H9 (cell line): ENCODE measurements around the gene GJA8. TPM values are rescaled to one million over a fixed set of nuclear protein-coding genes. Genes with fewer than 3 reads are reported as not detected.
"Not testable (repeated sequence)": the region's sequence is repeated elsewhere in the genome, so short reads cannot be mapped to it uniquely, and the experiment has no call there.

Source experiments
- DNase-seq: peaks from one replicate; pipeline ENCODE4 v3.0.0-alpha.2; 2017
- H2AFZ ChIP-seq: one replicate; pipeline ENCODE4 v1.6.1; 2013; ENCODE audit warnings: mild to moderate bottlenecking, low read length, control low read depth, moderate library complexity
- H2AK5ac ChIP-seq: 2 replicates; pipeline ENCODE4 v1.6.1; 2013; ENCODE audit warnings: low read length, control low read depth, mixed read lengths; ENCODE audit not compliant: insufficient read length
- H2BK120ac ChIP-seq: one replicate; pipeline ENCODE4 v1.6.1; 2013; ENCODE audit warnings: low read depth, mild to moderate bottlenecking, low read length, control low read depth, inconsistent platforms; ENCODE audit not compliant: poor library complexity, severe bottlenecking
- H2BK12ac ChIP-seq: 2 replicates; pipeline ENCODE4 v1.6.1; 2013; ENCODE audit warnings: low read length, control low read depth, mixed read lengths, low read depth; ENCODE audit not compliant: insufficient read length
- H2BK15ac ChIP-seq: 2 replicates; pipeline ENCODE4 v1.6.1; 2013; ENCODE audit warnings: low read depth, low read length, control low read depth
- H2BK20ac ChIP-seq: one replicate; pipeline ENCODE4 v1.6.1; 2013; ENCODE audit warnings: low read depth, mild to moderate bottlenecking, low read length, control low read depth, inconsistent platforms; ENCODE audit not compliant: poor library complexity, severe bottlenecking
- H2BK5ac ChIP-seq: 2 replicates; pipeline ENCODE4 v1.6.1; 2013; ENCODE audit warnings: low read length, control low read depth, mixed read lengths; ENCODE audit not compliant: insufficient read length
- H3K14ac ChIP-seq: 2 replicates; pipeline ENCODE4 v1.6.1; 2013; ENCODE audit warnings: low read length, control low read depth; ENCODE audit not compliant: insufficient read depth
- H3K18ac ChIP-seq: 2 replicates; pipeline ENCODE4 v1.6.1; 2013; ENCODE audit warnings: low read depth, mild to moderate bottlenecking, mixed read lengths, low read length, control low read depth; ENCODE audit not compliant: insufficient read length
- H3K23ac ChIP-seq: 2 replicates; pipeline ENCODE4 v1.6.1; 2013; ENCODE audit warnings: low read length, control low read depth, mixed read lengths, low read depth; ENCODE audit not compliant: insufficient read length
- H3K23me2 ChIP-seq: 2 replicates; pipeline ENCODE4 v1.6.1; 2013; ENCODE audit warnings: low read depth, mild to moderate bottlenecking, mixed read lengths, low read length, control low read depth; ENCODE audit not compliant: insufficient read length, poor library complexity, severe bottlenecking
- H3K27ac ChIP-seq: 2 replicates; pipeline ENCODE4 v1.5.1; 2013; ENCODE audit warnings: low read length, control low read depth, mixed read lengths, low read depth; ENCODE audit not compliant: insufficient read length
- H3K27me3 ChIP-seq: 2 replicates; pipeline ENCODE4 v1.6.1; 2013; ENCODE audit warnings: low read length, control low read depth, inconsistent platforms; ENCODE audit not compliant: insufficient read depth
- H3K4ac ChIP-seq: 2 replicates; pipeline ENCODE4 v1.6.1; 2013; ENCODE audit warnings: low read depth, mild to moderate bottlenecking, control low read depth, inconsistent platforms, low read length, moderate library complexity
- H3K4me1 ChIP-seq: 2 replicates; pipeline ENCODE4 v1.6.1; 2013; ENCODE audit warnings: low read length, control low read depth, inconsistent platforms; ENCODE audit not compliant: insufficient read depth
- H3K4me2 ChIP-seq: 2 replicates; pipeline ENCODE4 v1.6.1; 2013; ENCODE audit warnings: low read length, control low read depth, mixed read lengths; ENCODE audit not compliant: insufficient read length, insufficient read depth
- H3K56ac ChIP-seq: 2 replicates; pipeline ENCODE4 v1.6.1; 2013; ENCODE audit warnings: low read depth, mild to moderate bottlenecking, mixed read lengths, low read length, control low read depth; ENCODE audit not compliant: insufficient read length
- H3K79me1 ChIP-seq: 2 replicates; pipeline ENCODE4 v1.6.1; 2013; ENCODE audit warnings: low read depth, mild to moderate bottlenecking, moderate library complexity, low read length, control low read depth, inconsistent platforms; ENCODE audit not compliant: insufficient read depth, poor library complexity, severe bottlenecking
- H3K79me2 ChIP-seq: 2 replicates; pipeline ENCODE4 v1.6.1; 2013; ENCODE audit warnings: low read length, control low read depth, inconsistent platforms; ENCODE audit not compliant: insufficient read depth
- H3K9ac ChIP-seq: 2 replicates; pipeline ENCODE4 v1.6.1; 2013; ENCODE audit warnings: low read length, control low read depth, mixed read lengths; ENCODE audit not compliant: insufficient read length; ENCODE audit errors: extremely low read depth
- H3K9me3 ChIP-seq: one replicate; pipeline ENCODE4 v1.6.1; 2013; ENCODE audit warnings: low read depth, low read length, inconsistent platforms; ENCODE audit not compliant: control insufficient read depth
- H3T11ph ChIP-seq: one replicate; pipeline ENCODE4 v1.6.1; 2013; ENCODE audit warnings: mild to moderate bottlenecking, low read length, control low read depth, inconsistent platforms
- H4K20me1 ChIP-seq: one replicate; pipeline ENCODE4 v1.6.1; 2013; ENCODE audit not compliant: control insufficient read depth, insufficient read length, insufficient read depth
- H4K5ac ChIP-seq: 2 replicates; pipeline ENCODE4 v1.6.1; 2013; ENCODE audit warnings: low read depth, mild to moderate bottlenecking, mixed read lengths, low read length, control low read depth; ENCODE audit not compliant: insufficient read length
- H4K8ac ChIP-seq: replicated peaks from 2 replicates; pipeline ENCODE4 v1.6.1; 2013; ENCODE audit warnings: low read length, control low read depth, mixed read lengths, low read depth; ENCODE audit not compliant: insufficient read length
- H4K91ac ChIP-seq: 2 replicates; pipeline ENCODE4 v1.6.1; 2013; ENCODE audit warnings: low read depth, mild to moderate bottlenecking, moderate library complexity, mixed read lengths, low read length, control low read depth; ENCODE audit not compliant: insufficient read length
- H3K27ac Mint-ChIP-seq, 3 experiments: 2 replicates in 2 of 3; 3 replicates in 1 of 3; pipeline ENCODE4 v1.8.0; 2020 to 2021; ENCODE audit warnings: mixed read lengths in 3 of 3, mild to moderate bottlenecking in 1 of 3, moderate library complexity in 1 of 3
- H3K27me3 Mint-ChIP-seq: 2 replicates; pipeline ENCODE4 v1.8.0; 2021; ENCODE audit warnings: low read depth, mild to moderate bottlenecking, moderate library complexity, mixed read lengths
- H3K36me3 Mint-ChIP-seq, 3 experiments: 2 replicates in 2 of 3; 3 replicates in 1 of 3; pipeline ENCODE4 v1.8.0; 2020 to 2021; ENCODE audit warnings: low read depth in 3 of 3, mixed read lengths in 3 of 3; ENCODE audit not compliant: insufficient read depth in 1 of 3
- H3K4me1 Mint-ChIP-seq, 2 experiments: 2 replicates each; pipeline ENCODE4 v1.8.0; 2020; ENCODE audit warnings: mixed read lengths in 2 of 2
- H3K4me3 Mint-ChIP-seq, 2 experiments: 2 replicates in 1 of 2; 3 replicates in 1 of 2; pipeline ENCODE4 v1.8.0; 2020 to 2021; ENCODE audit warnings: mild to moderate bottlenecking in 2 of 2, mixed read lengths in 2 of 2, moderate library complexity in 1 of 2
- H3K9me3 Mint-ChIP-seq, 2 experiments: 2 replicates in 1 of 2; 3 replicates in 1 of 2; pipeline ENCODE4 v1.8.0; 2020; ENCODE audit warnings: mild to moderate bottlenecking in 2 of 2, mixed read lengths in 2 of 2, moderate library complexity in 1 of 2
- WGBS: extraction: QIAGEN DNeasy Blood & Tissue Kit; methylation state at CpG from one replicate; pipeline ENCODE4 v1.1.7; 2013; ENCODE audit warnings: missing lambda C conversion rate, low lambda C conversion rate, mixed read lengths; ENCODE audit not compliant: insufficient read length; ENCODE audit errors: extremely low coverage; 5-methylcytosine and 5-hydroxymethylcytosine counted together
- total RNA-seq: library from RNA; stranded (reverse); gene quantifications from 2 replicates; pipeline ENCODE4 v1.2.1, GENCODE V29; 2021

The GJA8 gene
- total RNA-seq, 1 experiment from 2014 or later, result not detected

DNA sequence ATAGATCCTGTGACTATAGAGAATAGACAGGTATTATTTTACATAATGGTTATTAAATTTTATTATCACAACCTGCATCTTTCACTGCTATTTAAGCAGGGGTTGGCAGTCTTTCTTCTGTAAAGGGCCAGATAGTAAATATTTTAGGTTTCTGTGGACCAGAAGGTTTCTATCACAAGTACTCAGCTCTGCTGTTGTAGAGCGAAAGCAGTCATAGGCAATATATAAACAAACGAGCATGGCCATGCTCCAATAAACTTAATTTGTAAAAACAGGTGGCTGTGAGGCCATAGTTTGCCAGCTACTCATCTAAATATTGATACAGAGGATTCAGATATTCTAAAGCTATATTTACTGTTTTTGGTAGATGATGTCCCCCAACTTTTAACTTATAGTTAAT, 37.9 kb downstream of the GJA8 start:
- not testable (repeated sequence) for H4K20me1 ChIP-seq, H4K91ac ChIP-seq, H3K27ac Mint-ChIP-seq, H2BK12ac ChIP-seq, H3K4me1 ChIP-seq, H3K27ac ChIP-seq, H3K23ac ChIP-seq, H3K9ac ChIP-seq, H3K18ac ChIP-seq, H2AFZ ChIP-seq, H3K27me3 Mint-ChIP-seq, H3K36me3 Mint-ChIP-seq, H3T11ph ChIP-seq, H3K56ac ChIP-seq, H4K5ac ChIP-seq, H2BK15ac ChIP-seq, H3K23me2 ChIP-seq, H2BK5ac ChIP-seq, H3K4me2 ChIP-seq, H3K9me3 Mint-ChIP-seq, H2BK120ac ChIP-seq, H2AK5ac ChIP-seq, H2BK20ac ChIP-seq, H3K4ac ChIP-seq, H4K8ac ChIP-seq, H3K79me1 ChIP-seq, H3K27me3 ChIP-seq, DNase-seq, H3K14ac ChIP-seq, H3K9me3 ChIP-seq, H3K4me1 Mint-ChIP-seq, H3K79me2 ChIP-seq, H3K4me3 Mint-ChIP-seq
- WGBS, result no CpG with 5 or more reads among the region's 2 CpGs

DNA sequence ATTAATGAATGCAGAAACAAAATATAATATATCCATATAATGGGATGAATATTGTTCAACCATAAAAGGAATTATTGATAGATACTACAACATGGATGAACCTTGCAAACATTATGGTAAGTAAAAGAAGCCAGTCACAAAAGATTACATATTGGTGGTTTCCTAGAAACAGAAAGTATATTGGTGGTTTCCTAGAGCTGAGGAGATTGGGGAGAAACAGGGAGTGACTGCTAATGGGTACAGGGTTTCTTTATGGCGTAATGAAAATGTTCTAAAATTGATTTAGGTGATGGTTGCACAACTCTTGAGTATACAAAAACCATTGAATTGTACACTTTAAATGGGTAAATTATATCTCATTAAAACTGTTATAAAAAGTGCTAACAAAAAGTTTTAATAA, 40.0 kb downstream of the GJA8 start:
- not testable (repeated sequence) for H4K8ac ChIP-seq, H3K23ac ChIP-seq, H3K9ac ChIP-seq, H3K27ac ChIP-seq, H2AFZ ChIP-seq, H3K4me1 Mint-ChIP-seq, H3K23me2 ChIP-seq, H3K27me3 ChIP-seq, H3K27ac Mint-ChIP-seq, H2BK12ac ChIP-seq, H3K4me3 Mint-ChIP-seq, H3K27me3 Mint-ChIP-seq, H3K4me1 ChIP-seq, H3T11ph ChIP-seq, H3K36me3 Mint-ChIP-seq, H2BK5ac ChIP-seq, H4K91ac ChIP-seq, H3K4ac ChIP-seq, H3K79me2 ChIP-seq, H4K20me1 ChIP-seq, H2BK15ac ChIP-seq, H3K56ac ChIP-seq, H3K9me3 Mint-ChIP-seq, H3K14ac ChIP-seq, H3K9me3 ChIP-seq, DNase-seq, H2BK120ac ChIP-seq, H3K18ac ChIP-seq, H2AK5ac ChIP-seq, H2BK20ac ChIP-seq, H4K5ac ChIP-seq, H3K4me2 ChIP-seq, H3K79me1 ChIP-seq
- WGBS, result no CpG with 5 or more reads among the region's 1 CpG
